GM12878 (cell line): ENCODE measurements around the gene CENPX.

Source experiments
- TCF3 ChIP-seq: IDR thresholded peaks from 2 replicates; pipeline ENCODE4 v1.6.1; 2012; ENCODE audit warnings: low read depth, mild to moderate bottlenecking, low read length, borderline replicate concordance; ENCODE audit not compliant: insufficient read depth
- TF ChIP-seq, protein P1 (sequence below): IDR thresholded peaks from 2 replicates; pipeline ENCODE4 v1.6.1; 2012; ENCODE audit warnings: mild to moderate bottlenecking, low read depth, low read length

DNA sequence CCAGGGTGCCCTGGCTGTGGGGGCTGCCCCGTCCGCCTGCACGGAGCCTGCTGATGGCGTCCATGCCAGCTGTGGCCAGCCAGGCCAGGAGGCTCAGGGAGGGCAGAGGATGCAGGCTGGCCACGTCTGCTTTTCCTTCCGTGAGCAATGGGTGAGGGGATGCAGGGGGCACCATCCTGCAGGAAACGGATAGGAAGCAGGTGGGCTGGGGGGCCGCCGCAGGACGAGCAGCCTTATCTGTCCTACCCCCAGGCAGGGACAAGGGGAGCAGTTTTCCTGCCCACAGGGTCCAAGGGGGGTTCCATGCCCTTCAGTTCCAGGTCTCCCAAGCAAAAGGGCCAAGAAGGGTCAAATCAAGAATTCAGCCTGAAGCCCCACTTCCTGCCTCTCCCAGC is 36.2 kb upstream of the CENPX start:
- TF ChIP-seq, protein P1, sequence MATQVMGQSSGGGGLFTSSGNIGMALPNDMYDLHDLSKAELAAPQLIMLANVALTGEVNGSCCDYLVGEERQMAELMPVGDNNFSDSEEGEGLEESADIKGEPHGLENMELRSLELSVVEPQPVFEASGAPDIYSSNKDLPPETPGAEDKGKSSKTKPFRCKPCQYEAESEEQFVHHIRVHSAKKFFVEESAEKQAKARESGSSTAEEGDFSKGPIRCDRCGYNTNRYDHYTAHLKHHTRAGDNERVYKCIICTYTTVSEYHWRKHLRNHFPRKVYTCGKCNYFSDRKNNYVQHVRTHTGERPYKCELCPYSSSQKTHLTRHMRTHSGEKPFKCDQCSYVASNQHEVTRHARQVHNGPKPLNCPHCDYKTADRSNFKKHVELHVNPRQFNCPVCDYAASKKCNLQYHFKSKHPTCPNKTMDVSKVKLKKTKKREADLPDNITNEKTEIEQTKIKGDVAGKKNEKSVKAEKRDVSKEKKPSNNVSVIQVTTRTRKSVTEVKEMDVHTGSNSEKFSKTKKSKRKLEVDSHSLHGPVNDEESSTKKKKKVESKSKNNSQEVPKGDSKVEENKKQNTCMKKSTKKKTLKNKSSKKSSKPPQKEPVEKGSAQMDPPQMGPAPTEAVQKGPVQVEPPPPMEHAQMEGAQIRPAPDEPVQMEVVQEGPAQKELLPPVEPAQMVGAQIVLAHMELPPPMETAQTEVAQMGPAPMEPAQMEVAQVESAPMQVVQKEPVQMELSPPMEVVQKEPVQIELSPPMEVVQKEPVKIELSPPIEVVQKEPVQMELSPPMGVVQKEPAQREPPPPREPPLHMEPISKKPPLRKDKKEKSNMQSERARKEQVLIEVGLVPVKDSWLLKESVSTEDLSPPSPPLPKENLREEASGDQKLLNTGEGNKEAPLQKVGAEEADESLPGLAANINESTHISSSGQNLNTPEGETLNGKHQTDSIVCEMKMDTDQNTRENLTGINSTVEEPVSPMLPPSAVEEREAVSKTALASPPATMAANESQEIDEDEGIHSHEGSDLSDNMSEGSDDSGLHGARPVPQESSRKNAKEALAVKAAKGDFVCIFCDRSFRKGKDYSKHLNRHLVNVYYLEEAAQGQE, result no peak
- TF ChIP-seq TCF3, result no peak
